HG03378 (cell line): Measurements from ENCODE around the gene ZNF267.
"Not testable (repeated sequence)": the region's sequence is repeated elsewhere in the genome, so short reads cannot be mapped to it uniquely, and the experiment has no call there.

Experiments used
- ATAC-seq: cut with Tn5 transposase; IDR thresholded peaks from one replicate; pipeline ENCODE4 v1.9.1; 2021; ENCODE audit warnings: mild to moderate bottlenecking, moderate library complexity; ENCODE audit not compliant: unreplicated experiment

The ZNF267 gene

GRCh38 chr16:31877876-31878642, 4.5 kb downstream of the ZNF267 start:
- ATAC-seq: no peak

GRCh38 chr16:31879937-31880321, 6.3 kb downstream of the ZNF267 start:
- ATAC-seq: no peak

GRCh38 chr16:31880322-31880979, 6.8 kb downstream of the ZNF267 start:
- peak; percentile 47 for ATAC-seq

- no peak for ATAC-seq
Measured at GRCh38 chr16:31886227-31886626, 12.6 kb downstream of the ZNF267 start.

- ATAC-seq: no peak
Measured at GRCh38 chr16:31888735-31889134, 15.1 kb downstream of the ZNF267 start.

GRCh38 chr16:31892111-31892510, 18.5 kb downstream of the ZNF267 start:
- not testable (repeated sequence) for ATAC-seq

- no peak for ATAC-seq
Measured at GRCh38 chr16:31893824-31894223, 20.2 kb downstream of the ZNF267 start.

- no peak for ATAC-seq
Measured at GRCh38 chr16:31897283-31897682, 23.7 kb downstream of the ZNF267 start.

- no peak for ATAC-seq
Measured at GRCh38 chr16:31899505-31899904, 25.9 kb downstream of the ZNF267 start.

- not testable (repeated sequence) for ATAC-seq
Measured at GRCh38 chr16:31904571-31904970, 31.0 kb downstream of the ZNF267 start.

GRCh38 chr16:31913668-31914067, 40.1 kb downstream of the ZNF267 start:
- ATAC-seq: no peak

GRCh38 chr16:31916056-31916488, 42.5 kb downstream of the ZNF267 start:
- ATAC-seq: no peak

GRCh38 chr16:31920373-31920772, 46.8 kb downstream of the ZNF267 start:
- ATAC-seq: no peak

- ATAC-seq: not testable (repeated sequence)
Measured at GRCh38 chr16:31951806-31952205, 78.2 kb downstream of the ZNF267 start.

- ATAC-seq: not testable (repeated sequence)
Measured at GRCh38 chr16:31952206-31952605, 78.6 kb downstream of the ZNF267 start.

- not testable (repeated sequence) for ATAC-seq
Measured at GRCh38 chr16:31956221-31956620, 82.6 kb downstream of the ZNF267 start.

GRCh38 chr16:31960186-31960910, 86.7 kb downstream of the ZNF267 start:
- not testable (repeated sequence) for ATAC-seq
